HG03108 (cell line): Measurements from ENCODE around the gene RIN1.
"Not testable (repeated sequence)": the region's sequence is repeated elsewhere in the genome, so short reads cannot be mapped to it uniquely, and the experiment has no call there.

ENCODE experiments used
- ATAC-seq: cut with Tn5 transposase; IDR thresholded peaks from one replicate; pipeline ENCODE4 v1.9.1; 2021; ENCODE audit warnings: moderate library complexity; ENCODE audit not compliant: unreplicated experiment

Gene RIN1

GRCh38 chr11:66360406-66361073 lies 24.3 kb upstream of the RIN1 start:
- ATAC-seq: no peak

GRCh38 chr11:66359662-66360087 lies 23.4 kb upstream of the RIN1 start:
- ATAC-seq: no peak

- ATAC-seq: not testable (repeated sequence)
These were observed 14.5 kb upstream of the RIN1 start for GRCh38 chr11:66350560-66351235.

- no peak for ATAC-seq
These were observed 12.8 kb upstream of the RIN1 start for GRCh38 chr11:66349084-66349386.

- ATAC-seq: no peak
These were observed 11.4 kb upstream of the RIN1 start, which contains the start of gene B4GAT1 for GRCh38 chr11:66347425-66348276. Gene B4GAT1, minus strand, starts transcription at chr11:66347629. Its CDS starts 84 bp downstream, at chr11:66347545.

DNA sequence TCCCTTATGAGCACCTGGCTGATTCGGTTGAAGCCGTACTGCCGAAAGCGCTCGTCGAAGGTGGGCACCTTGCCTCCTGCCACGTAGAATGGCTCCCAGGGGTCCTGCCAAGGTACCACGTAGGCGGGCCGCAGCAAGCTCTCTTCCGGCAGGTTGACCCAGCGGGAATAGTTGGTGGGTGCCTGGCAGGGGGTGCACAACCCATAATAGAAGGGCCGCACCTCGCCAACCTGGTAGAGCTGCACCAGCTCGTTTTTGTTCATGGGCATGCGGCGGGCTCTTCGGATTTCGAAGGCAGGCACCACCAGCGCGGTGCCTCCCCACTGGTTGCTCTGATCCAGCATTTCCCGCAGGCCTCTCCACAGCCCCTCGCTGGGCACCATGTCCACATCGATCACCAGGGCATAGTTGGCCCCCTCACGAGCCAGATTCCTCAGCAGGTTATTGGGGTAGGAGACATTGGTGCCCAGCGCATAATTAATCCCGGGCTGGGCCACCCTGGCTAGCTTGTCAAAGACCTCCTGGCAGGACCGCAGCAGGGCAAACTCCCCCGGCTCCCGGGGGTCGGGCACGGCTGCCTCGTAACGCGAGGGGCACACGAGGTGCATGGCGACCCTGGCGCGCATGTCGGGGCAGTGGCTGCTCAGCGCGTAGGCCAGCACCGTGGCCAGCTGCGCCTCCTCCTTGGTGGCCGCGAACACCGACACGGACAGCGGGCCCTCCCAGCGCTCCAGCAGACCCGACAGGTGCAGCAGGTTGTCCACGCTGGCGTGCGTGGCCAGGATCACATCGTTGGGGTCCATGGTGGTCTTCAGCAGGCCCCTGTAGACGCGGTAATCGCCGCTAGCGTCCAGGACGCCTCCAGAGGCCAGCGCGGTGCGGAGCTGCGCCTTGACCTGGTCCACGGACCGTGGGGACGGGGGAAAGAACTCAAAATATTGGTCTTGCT lies 10.5 kb upstream of the RIN1 start:
- no peak for ATAC-seq

- ATAC-seq: peak; percentile 3
These were observed 9.0 kb upstream of the RIN1 start for GRCh38 chr11:66345316-66345649.

DNA sequence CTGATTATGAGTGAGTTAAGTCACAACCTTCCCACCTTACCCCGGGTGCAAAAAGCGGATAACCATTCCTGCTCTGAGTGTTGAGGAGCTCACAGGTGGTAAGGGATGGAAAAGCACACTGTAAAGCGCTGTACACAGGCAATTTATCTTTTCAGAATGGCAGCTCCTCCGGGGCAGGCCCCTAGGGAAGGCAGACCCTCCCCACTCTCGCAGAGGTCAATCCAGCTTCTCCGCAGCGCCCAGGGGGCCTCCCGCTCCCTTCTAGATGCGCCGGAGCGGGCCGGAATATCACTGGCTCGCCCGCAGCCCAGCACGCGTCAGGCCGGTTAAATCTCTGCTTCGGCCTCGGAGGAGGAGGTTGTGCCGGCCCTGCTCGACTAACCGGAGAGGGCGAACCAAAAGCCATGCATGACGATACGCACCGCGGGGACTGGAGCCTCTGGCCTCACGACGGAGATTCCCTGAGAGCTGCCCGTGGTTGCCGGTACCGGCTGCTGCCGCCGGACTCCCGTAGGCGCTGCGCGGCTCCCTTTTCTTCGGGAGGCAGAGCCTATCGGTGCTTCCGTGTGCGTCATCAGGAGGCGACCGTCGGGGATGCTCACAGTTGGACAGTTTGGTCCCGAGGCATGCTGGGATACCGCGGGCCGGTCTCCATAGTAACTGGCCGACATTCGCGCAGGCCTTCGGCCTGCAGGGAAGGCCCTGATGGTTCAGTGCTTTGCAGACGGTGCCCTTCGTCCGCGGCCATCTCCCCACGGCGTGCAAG lies 8.5 kb upstream of the RIN1 start, which contains the start of gene BRMS1:
TSS of gene BRMS1 (minus strand) at position 555 of the 766 bp plus-strand sequence. CDS start 2,870 bp downstream, outside the sequence.
- ATAC-seq: peak; percentile 62

DNA sequence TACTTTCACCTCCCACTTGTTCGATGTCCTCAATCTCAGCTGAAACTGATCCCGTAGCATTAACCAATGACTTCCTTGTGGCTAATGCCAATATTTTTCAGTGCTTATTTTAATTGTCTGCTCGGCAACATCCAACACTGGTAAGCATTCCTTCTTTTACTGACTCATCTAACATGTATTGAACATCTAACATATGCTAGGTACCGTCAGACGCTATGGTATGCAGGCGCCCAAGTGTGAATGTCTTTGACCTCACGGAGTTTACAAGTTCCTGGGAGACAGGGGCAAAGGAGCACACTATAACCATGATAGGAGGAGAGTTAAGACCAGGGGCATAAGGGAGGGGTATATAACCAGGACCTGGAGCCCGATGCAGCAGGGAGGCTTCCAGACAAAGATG lies 6.9 kb upstream of the RIN1 start:
- no peak for ATAC-seq

- no peak for ATAC-seq
These were observed 5.4 kb upstream of the RIN1 start for GRCh38 chr11:66341502-66342126.

DNA sequence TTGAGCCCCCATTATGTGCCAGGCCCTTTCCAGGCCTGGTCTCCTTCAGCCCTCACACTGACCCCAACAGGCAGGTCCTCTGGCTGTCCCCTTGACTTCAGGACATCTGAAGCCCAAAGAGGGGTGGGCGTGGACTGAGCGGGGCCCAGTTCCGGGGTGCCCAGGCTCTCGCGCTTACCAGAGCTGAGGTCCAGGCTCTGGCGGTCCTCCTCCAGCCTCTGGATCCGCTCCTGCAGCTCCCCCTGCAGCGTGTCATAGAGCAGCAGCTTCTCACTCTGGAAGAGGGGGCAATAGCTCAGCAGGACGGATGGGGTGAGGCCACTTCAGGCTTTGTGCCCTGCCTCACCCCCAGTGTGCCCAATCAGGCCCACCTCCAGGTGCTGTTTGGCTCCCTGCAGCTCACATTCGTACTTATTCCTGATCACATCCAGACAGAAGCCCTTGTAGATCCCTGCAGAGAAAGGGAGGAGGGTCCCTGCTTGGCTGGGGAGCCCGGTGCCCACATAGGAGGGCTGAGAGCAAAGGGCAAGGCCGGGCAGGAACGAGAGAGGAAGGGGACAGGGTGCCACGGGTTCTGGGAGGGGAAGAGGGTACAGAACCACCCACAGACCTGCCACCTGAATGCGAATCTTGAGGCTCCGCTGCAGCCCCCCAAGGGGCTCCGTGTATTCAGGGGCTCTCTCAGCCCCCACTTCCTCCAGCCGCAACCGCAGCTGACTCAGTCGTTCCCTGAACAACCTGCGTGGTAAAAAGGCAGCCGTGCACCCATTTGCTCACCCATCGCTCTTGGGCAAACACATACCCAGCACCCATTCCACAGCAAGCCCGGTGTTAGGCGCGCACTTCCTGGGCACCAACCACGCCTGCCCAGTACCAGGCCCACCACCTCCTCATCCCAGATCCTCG lies 4.6 kb upstream of the RIN1 start:
- no peak for ATAC-seq

DNA sequence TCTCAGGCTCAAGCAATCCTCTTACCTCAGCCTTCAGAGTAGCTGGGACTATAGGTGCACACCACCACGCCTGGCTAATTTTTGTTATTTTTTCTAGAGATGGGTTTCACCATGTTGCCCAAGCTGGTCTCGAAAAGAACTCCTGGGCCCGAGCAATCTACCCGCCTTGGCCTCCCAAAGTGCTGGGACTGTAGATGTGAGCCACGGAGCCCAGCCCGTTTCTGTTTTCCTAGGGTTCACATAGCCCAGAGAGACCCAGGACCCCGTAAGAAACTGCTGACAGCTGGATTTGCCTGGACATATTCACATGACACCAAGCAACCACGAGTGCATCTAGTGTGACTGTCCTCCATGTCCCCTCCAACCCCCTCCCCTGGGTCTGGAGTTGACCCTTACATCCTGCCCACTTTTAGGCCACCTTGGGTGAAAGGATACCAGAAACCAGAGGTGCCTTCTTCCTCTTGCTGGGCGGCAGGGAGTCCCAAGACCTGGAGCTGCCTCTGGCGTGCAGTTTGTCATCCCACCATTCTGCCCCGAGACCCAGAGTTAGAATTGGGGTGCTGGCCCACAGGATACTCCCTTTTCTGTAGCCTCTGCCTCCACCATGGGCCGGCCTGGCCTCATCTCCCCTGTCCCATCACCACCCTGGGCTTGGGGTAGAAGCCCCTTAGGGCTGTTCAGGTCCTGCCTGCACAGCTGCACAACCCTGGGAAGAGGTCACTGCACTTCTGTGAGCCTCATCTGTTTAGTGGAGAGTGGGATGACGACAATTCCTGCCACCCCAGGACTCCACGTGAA lies 3.7 kb upstream of the RIN1 start:
- no peak for ATAC-seq

DNA sequence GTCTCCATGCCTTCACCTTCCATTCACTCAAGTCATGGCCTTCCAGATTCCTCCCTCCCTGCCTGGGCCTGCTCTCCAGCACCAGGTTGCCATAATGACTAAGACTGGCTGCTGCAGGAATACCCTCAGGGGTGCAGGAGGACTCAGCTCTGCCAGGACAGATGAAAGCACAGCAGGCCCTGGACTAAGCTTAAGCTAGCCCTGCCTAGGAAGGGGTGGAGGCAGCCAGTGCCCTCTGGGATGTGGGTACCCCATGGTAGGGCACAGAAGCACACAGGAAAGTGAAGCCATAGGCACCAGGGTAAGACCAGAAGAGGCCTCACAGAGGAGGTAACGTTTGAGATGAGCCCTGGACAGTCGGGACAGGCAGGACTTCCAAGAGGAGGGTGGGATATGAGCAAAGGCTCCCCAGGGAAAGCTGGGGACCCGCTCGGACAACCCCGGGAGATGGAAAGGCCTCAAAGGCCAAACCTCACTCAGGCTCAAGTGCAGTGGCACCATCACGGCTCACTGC lies 3.0 kb upstream of the RIN1 start:
- no peak for ATAC-seq

DNA sequence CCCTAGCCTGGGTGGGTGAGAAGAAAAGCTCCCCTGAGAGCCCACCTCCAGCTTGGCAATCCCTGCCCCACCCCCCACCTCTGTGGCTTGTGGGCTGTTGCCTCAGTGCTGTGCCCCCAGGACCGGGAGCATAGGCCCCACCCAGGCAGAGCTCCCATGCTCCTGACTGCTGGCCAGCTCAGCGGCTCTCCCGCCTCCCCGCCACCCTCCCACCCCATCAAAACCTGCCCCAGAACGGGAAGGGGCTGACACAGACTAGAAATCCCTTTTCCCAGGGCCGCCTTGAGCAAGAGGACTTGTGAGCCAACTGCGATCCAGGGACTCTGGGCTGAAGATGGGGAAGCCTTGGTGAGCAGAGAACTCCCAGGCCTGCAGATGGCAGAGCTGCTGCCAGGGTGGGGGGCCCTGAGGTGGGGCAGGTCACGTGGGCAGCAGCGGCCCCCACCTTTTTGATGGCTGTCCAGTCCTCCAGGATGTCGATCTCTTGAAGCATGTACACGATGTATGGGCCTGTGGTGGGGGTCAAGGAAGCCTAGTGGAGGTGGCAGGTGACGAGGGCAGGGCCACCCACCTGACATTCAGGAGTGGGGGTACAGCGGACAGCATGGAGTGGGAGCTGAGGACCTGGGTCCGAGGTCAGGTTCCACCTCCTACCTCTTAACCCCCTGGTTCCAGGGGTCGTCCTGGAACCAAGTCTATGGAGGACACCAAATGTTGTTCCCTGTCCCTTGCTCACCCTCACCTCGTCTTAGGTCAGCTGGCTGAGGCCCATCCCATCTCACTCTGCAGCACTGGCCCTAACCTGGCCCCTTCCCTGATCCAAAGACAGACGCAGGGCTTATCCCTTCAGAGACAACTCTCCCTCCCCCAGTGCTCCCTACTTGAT lies 2.3 kb upstream of the RIN1 start:
- ATAC-seq: no peak

DNA sequence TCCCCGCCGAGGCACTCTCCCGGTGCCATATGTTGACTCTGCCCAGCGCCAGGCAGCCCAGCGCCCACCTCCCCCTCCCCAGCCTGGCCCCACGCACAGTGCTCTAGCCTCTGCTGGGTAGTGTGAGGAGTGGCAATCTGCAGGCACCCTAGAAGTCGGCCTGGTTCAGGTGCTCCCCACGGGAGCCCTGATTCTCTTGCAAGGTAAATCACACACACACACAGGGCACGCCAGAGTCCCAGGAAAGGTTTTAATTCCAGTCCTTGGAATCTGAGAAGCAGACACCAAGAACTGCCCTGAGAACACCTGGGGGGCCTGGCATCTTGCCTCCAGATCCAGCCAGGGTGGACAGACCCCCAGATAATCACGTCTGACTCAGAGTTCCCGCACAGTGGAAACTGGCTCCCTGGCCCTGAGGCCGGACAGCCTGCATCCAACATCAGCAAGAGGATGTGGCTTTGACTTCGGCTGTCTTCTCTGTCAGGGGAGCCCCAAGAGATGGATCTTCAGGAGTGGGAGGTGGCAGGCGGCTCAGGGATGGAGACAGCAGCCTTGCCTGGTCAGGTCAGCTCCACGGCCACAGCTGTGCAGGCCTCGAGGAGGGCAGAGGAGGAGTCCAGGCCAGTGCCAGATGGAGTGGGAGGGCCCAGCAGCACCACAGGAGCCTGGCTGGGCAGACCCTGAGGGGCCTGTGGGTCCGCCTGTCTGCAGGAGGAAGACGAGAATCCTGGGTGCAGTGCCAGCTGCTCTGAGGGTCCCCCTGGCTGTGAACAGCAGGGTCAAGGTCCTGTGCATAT lies 1.1 kb upstream of the RIN1 start:
- no peak for ATAC-seq
